T-cell (primary cell): ENCODE data around the gene LENEP. TPM values are rescaled to one million over a fixed set of nuclear protein-coding genes. Genes with fewer than 3 reads are reported as not detected.

Source experiments
- ATAC-seq, 4 experiments: fragments of 200-7000 bp in 3 of 4; fragments of 150-1000 bp in 1 of 4; cut with Tn5 transposase; replicated peaks in 1 of 4; 1 replicate in 3 of 4; 2 replicates in 1 of 4; pipeline ENCODE4 v1.10.0; 2021; ENCODE audit warnings: moderate library complexity in 3 of 4, mild to moderate bottlenecking in 2 of 4, moderate number of reproducible peaks in 1 of 4
- CTCF ChIA-PET, 2 donors: fragments of 300-600 bp; sonication (Branson Sonifier 250); formaldehyde crosslinking; loops; one replicate each; lab custom pipeline; 2022; ENCODE audit warnings: antibody characterized with exemption in 2 of 2; lab: Charles Lee
- POLR2A ChIA-PET, 2 donors: fragments of 300-600 bp; sonication (Branson Sonifier 250); formaldehyde crosslinking; loops; one replicate each; lab custom pipeline; 2022; ENCODE audit warnings: antibody characterized with exemption in 2 of 2; lab: Charles Lee
- DNase-seq, 35 experiments: peaks; one replicate each; pipeline versions ENCODE4 v3.0.0 to v3.0.0-alpha.2; 2013 to 2023
- H3K27ac ChIP-seq: one replicate; pipeline ENCODE4 v1.5.1; 2013; ENCODE audit warnings: low read length
- H3K27me3 ChIP-seq, 2 experiments: replicated peaks in 1 of 2; 1 replicate in 1 of 2; 2 replicates in 1 of 2; pipeline versions ENCODE4 v1.6.1 to v1.7.0; 2013; ENCODE audit warnings: low read length in 1 of 2, mixed read lengths in 1 of 2; ENCODE audit not compliant: control insufficient read depth in 2 of 2, insufficient read depth in 2 of 2; ENCODE audit errors: extremely low read depth in 1 of 2
- H3K36me3 ChIP-seq, 2 donors: 1 replicate in 1 of 2; 2 replicates in 1 of 2; pipeline versions ENCODE4 v1.6.1 to v1.7.0; 2013; ENCODE audit warnings: low read length in 1 of 2; ENCODE audit not compliant: control insufficient read depth in 2 of 2, insufficient read depth in 1 of 2; ENCODE audit errors: extremely low read depth in 1 of 2
- H3K4me1 ChIP-seq, 2 experiments: 1 replicate in 1 of 2; 2 replicates in 1 of 2; pipeline versions ENCODE4 v1.6.1 to v1.7.0; 2013; ENCODE audit warnings: low read length in 2 of 2, mixed read lengths in 1 of 2; ENCODE audit not compliant: insufficient read depth in 2 of 2, control insufficient read depth in 1 of 2; ENCODE audit errors: extremely low read depth in 1 of 2
- H3K4me3 ChIP-seq, 2 donors: 1 replicate in 1 of 2; 2 replicates in 1 of 2; pipeline versions ENCODE4 v1.5.1 to v1.7.0; 2013; ENCODE audit warnings: mild to moderate bottlenecking in 2 of 2, low read length in 1 of 2, moderate library complexity in 1 of 2; ENCODE audit not compliant: control insufficient read depth in 1 of 2; ENCODE audit errors: extremely low read depth in 1 of 2
- H3K9me3 ChIP-seq: 2 replicates; pipeline ENCODE4 v1.7.0; 2013
- H3K27ac Mint-ChIP-seq, 2 donors: one replicate each; pipeline ENCODE4 v1.8.0; 2020 to 2021; ENCODE audit warnings: mild to moderate bottlenecking in 2 of 2, mixed read lengths in 2 of 2
- H3K27me3 Mint-ChIP-seq, 2 donors: one replicate each; pipeline ENCODE4 v1.8.0; 2021 to 2022; ENCODE audit warnings: mixed read lengths in 2 of 2
- H3K36me3 Mint-ChIP-seq: one replicate; pipeline ENCODE4 v1.8.0; 2021; ENCODE audit warnings: mixed read lengths
- H3K4me1 Mint-ChIP-seq, 3 donors: one replicate each; pipeline ENCODE4 v1.8.0; 2020 to 2022; ENCODE audit warnings: mixed read lengths in 3 of 3, mild to moderate bottlenecking in 1 of 3
- H3K4me3 Mint-ChIP-seq, 3 donors: one replicate each; pipeline ENCODE4 v1.8.0; 2020 to 2022; ENCODE audit warnings: mild to moderate bottlenecking in 3 of 3, mixed read lengths in 3 of 3, moderate library complexity in 3 of 3
- H3K9me3 Mint-ChIP-seq, 3 donors: one replicate each; pipeline ENCODE4 v1.8.0; 2020 to 2022; ENCODE audit warnings: mixed read lengths in 3 of 3
- WGBS: methylation state at CpG from one replicate; pipeline ENCODE4 v1.1.5; 2013; ENCODE audit warnings: missing lambda C conversion rate; ENCODE audit not compliant: insufficient coverage; 5-methylcytosine and 5-hydroxymethylcytosine counted together
- total RNA-seq, 35 experiments: library from RNA in 6 of 35; stranded (reverse) in 6 of 35; fragments of 120-200 nt in 1 of 35; gene quantifications; one replicate each; pipeline versions ENCODE4 v1.2.1 to v1.2.4 and lab custom pipeline; 2013 to 2026

Gene LENEP
- total RNA-seq, 5 donors from 2014 or later (not counting 1 experiment from before 2014, with no cell fraction given): 1.3 to 3.0 (median 1.6) TPM; not detected in 2

DNA sequence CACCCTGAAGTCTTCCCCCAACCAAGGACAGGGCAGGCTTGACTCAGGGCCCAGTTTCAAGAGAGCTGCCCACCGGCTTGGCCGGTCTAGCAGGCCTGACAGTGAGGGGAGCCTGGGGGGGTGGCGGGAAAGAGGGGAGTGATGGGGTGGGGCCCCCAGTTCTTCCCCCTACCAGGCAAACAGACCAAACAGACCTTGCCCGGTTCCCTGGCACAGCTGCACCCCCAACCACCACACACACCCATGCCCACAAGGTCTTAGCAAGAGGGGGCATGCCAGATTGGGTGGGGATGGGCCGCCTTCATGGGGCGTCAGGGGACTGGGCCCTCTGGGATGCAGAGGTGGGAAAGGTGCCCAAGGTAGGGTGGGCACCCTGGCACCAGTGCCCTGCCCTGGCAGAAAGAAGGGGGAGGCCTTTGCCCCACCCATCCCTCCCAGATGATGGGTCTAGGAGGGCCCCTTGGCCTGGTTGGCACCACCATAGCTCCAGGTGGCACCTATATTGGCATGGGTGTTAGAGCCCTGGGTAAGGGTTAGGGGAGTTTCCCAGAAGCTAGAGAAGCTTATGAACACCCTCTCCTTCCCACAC is 18.1 kb downstream of the LENEP start:
- peak overlapping the region; percentile 80 for H3K27ac ChIP-seq
- H3K9me3 ChIP-seq: no peaks in the 10 kb centered on the region
- peaks cover 3% of the 10 kb centered on the region for H3K36me3 Mint-ChIP-seq
- DNase-seq (no peak), ATAC-seq (peak in 1 of 4 experiments; percentile 17)
- peaks cover 73 to 89% (median 83%) of the 10 kb centered on the region in 3 donors for H3K4me1 Mint-ChIP-seq
- 80% methylated on average over 1 of the region's 6 CpGs for WGBS
- H3K4me3 ChIP-seq: peak overlapping the region; percentile 54 to 71
- H3K36me3 ChIP-seq: peaks cover 4 to 23% of the 10 kb centered on the region in 2 donors
- peak overlapping the region; percentile 45 to 89 (median 46) for H3K4me3 Mint-ChIP-seq
- no peaks in the 10 kb centered on the region for H3K9me3 Mint-ChIP-seq
- peaks cover 41 to 99% of the 10 kb centered on the region in 2 experiments for H3K4me1 ChIP-seq
- ChIA-PET POLR2A (interaction anchor here in 1 of 2 donors (0.5 to 0.6 kb wide), 4 partner anchors 9 to 1357 kb away, joined by 3 to 7 read pairs (median 6); partner anchors contain the start of gene ZBTB7B), CTCF (interaction anchor here in 1 of 2 donors (0.6 to 1.2 kb wide), 3 partner anchors 36 to 1360 kb away, joined by 3 to 4 read pairs (median 3); no protein-coding TSS in a partner anchor)
- peak overlapping the region; percentile 91 to 95 for H3K27ac Mint-ChIP-seq
- no peaks in the 10 kb centered on the region for H3K27me3 Mint-ChIP-seq
- no peaks in the 10 kb centered on the region for H3K27me3 ChIP-seq

DNA sequence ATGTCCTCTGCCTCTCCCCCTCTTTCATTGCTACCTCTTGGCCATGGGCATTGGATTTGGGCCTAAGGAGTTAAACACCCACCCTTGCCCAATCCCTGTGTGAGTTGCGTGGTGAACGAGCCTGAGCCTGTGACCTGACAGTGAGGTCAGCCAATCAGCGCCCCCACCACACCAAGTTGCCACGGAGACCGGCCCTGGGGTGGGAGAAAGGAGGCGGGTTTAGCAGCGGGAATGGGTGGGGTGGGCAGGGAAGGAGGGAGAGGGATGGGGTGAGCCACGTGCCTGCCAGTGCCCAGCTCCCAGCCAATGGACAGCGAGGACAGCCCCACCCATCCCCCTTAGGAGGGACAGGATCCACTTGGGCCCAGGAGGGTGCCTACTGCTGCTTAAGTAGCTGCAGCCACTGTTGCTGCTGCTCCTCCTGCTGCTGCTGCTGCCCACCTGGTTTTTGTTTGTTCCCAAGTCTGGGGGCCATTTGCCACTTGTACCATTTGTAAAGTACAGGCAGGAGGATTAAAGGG is 18.7 kb downstream of the LENEP start:
- Histone ChIP-seq H3K9me3 (no peaks in the 10 kb centered on the region), H3K4me1 (peaks cover 45 to 99% of the 10 kb centered on the region in 2 experiments), H3K27ac (peak overlapping the region; percentile 80), H3K36me3 (peaks cover 4 to 25% of the 10 kb centered on the region in 2 donors), H3K4me3 (peak overlapping the region; percentile 50 to 71), H3K27me3 (no peaks in the 10 kb centered on the region)
- Mint-ChIP-seq H3K27me3 (no peaks in the 10 kb centered on the region), H3K9me3 (no peaks in the 10 kb centered on the region), H3K4me3 (peak overlapping the region; percentile 28 to 89 (median 72)), H3K27ac (peak overlapping the region; percentile 91 to 95), H3K36me3 (peaks cover 3% of the 10 kb centered on the region), H3K4me1 (peaks cover 71 to 89% (median 82%) of the 10 kb centered on the region in 3 donors)
- no peak for DNase-seq
- ChIA-PET CTCF (interaction anchor here in 1 of 2 donors (0.6 to 0.7 kb wide), 3 partner anchors 37 to 1359 kb away, joined by 3 to 4 read pairs (median 4); no protein-coding TSS in a partner anchor), POLR2A (interaction anchor here in 1 of 2 donors (0.5 to 0.6 kb wide), 3 partner anchors 10 to 67 kb away, joined by 3 to 6 read pairs (median 5); partner anchors contain the start of gene ZBTB7B)
- ATAC-seq: no peak
- no CpG with 5 or more reads among the region's 9 CpGs for WGBS

DNA sequence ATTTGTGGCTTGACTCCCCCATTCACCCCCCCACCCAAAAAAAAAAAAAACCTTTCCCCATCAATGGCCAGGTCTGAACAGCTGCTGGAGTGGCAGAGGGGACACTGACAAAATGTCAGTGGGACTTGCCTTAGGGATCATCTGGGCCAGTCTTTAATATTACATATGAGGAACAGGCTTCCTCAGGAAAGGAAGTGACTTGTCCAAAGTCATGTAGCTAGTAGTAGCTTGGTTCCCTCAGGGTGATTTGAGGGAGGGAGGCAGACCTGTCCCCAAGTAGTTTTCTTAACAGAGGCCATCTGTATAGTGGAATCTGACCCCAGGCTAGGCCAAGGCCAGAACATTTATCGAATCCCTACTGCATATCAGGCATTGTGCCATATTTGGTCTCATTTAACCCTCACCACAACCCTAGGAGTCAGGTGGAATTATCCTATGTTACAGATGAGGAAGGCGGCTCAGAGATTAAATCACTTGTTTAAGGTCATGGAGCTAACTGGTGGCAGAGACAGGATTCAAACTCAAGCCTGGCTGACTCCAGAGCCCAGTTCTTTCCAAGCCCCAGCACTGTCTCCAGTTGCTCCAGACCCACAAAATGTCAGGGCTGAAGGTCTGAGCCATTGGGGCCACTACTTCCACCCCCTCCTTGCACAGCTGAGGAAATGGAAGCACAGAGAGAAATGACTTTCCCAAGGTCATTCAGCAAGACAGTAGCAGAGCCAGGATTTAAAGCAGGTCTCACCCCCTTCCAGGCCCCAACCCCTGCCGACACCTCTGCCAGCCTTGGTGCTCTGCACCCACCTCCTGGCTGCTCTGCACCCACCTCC is 19.6 kb downstream of the LENEP start:
- Histone ChIP-seq H3K36me3 (peaks cover 4 to 25% of the 10 kb centered on the region in 2 donors), H3K27ac (peak overlapping the region; percentile 80), H3K27me3 (no peaks in the 10 kb centered on the region), H3K4me3 (peak overlapping the region; percentile 69 to 71), H3K9me3 (no peaks in the 10 kb centered on the region), H3K4me1 (peaks cover 47 to 99% of the 10 kb centered on the region in 2 experiments)
- POLR2A ChIA-PET: interaction anchor here (0.6 to 0.7 kb wide), 3 partner anchors 9 to 57 kb away, joined by 3 to 13 read pairs (median 3); no protein-coding TSS in a partner anchor
- peak; percentile 5 to 14 (median 10) for ATAC-seq
- no peak for DNase-seq
- no CpG with 5 or more reads among the region's 3 CpGs for WGBS
- Mint-ChIP-seq H3K4me3 (peak overlapping the region; percentile 28 to 89 (median 72)), H3K9me3 (no peaks in the 10 kb centered on the region), H3K27me3 (no peaks in the 10 kb centered on the region), H3K36me3 (peaks cover 3% of the 10 kb centered on the region), H3K27ac (peak overlapping the region; percentile 91 to 95), H3K4me1 (peaks cover 74 to 88% (median 81%) of the 10 kb centered on the region in 3 donors)
- CTCF ChIA-PET: interaction anchor here in 1 of 2 donors (0.6 to 0.7 kb wide), 3 partner anchors 12 to 1518 kb away, joined by 4 to 5 read pairs (median 4); no protein-coding TSS in a partner anchor

DNA sequence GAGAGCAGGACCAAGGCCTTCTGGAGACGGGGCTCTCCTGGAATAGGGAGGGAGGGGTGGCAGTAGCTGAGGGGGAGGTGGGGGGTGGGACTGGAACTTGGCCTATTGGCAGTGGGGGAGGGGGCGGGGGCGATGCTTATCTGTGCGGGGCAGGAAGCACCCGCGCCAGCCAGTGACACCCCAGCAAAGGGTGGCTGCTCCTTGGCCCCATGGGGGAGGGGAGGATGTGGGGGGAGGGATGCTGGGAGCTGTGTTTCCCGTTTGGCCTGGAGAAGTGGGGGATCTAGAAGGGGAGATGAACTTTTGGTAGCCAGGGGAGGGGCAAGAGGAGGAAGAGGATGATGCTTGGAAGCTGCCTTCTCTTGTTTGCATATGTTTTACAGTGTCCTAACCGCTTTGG is 20.2 kb downstream of the LENEP start:
- Histone ChIP-seq H3K27me3 (no peaks in the 10 kb centered on the region), H3K4me3 (peak overlapping the region in 1 of 2 donors; percentile 69), H3K36me3 (peaks cover 4 to 25% of the 10 kb centered on the region in 2 donors), H3K9me3 (no peaks in the 10 kb centered on the region), H3K27ac (peak overlapping the region; percentile 80), H3K4me1 (peaks cover 47 to 95% of the 10 kb centered on the region in 2 experiments)
- Mint-ChIP-seq H3K27me3 (no peaks in the 10 kb centered on the region), H3K36me3 (peaks cover 3% of the 10 kb centered on the region), H3K4me3 (peak overlapping the region; percentile 49 to 89 (median 72)), H3K4me1 (peaks cover 70 to 85% (median 79%) of the 10 kb centered on the region in 3 donors), H3K27ac (peak overlapping the region; percentile 91 to 95), H3K9me3 (no peaks in the 10 kb centered on the region)
- 7% methylated on average over 5 of the region's 8 CpGs for WGBS
- POLR2A ChIA-PET: interaction anchor here in 1 of 2 donors (0.6 kb wide), 2 partner anchors 53 to 57 kb away, joined by 3 read pairs; no protein-coding TSS in a partner anchor
- ATAC-seq (peak; percentile 17 to 25 (median 22)), DNase-seq (peak in 17 of 35 experiments; percentile 21 to 57 (median 43))
- CTCF ChIA-PET: interaction anchor here in 1 of 2 donors (0.7 kb wide), 1 partner anchor 342 kb away, joined by 6 read pairs; no protein-coding TSS in a partner anchor

DNA sequence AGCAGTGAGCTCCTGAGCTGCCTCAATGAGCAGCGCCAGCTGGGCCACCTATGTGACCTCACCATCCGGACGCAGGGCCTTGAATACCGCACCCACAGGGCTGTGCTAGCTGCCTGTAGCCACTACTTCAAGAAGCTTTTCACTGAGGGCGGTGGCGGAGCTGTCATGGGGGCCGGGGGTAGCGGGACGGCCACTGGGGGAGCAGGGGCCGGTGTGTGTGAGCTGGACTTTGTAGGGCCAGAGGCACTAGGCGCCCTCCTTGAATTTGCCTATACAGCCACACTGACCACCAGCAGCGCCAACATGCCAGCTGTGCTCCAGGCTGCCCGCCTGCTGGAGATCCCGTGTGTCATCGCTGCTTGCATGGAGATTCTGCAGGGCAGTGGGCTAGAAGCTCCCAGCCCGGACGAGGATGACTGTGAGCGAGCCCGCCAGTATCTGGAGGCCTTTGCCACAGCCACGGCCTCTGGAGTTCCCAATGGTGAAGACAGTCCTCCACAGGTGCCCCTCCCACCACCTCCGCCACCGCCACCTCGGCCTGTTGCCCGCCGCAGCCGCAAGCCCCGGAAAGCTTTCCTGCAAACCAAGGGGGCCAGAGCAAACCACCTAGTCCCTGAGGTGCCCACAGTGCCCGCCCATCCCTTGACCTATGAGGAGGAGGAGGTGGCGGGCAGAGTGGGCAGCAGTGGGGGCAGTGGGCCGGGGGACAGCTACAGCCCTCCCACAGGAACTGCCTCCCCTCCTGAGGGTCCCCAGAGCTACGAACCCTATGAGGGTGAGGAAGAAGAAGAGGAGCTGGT is 21.5 kb downstream of the LENEP start:
- no peak for DNase-seq
- H3K9me3 Mint-ChIP-seq: no peaks in the 10 kb centered on the region
- H3K27ac Mint-ChIP-seq: peak overlapping the region; percentile 95 to 96
- POLR2A ChIA-PET: interaction anchor here in 1 of 2 donors (1.1 kb wide), 1 partner anchor 59 kb away, joined by 5 read pairs; the partner anchor contains the start of gene PBXIP1
- H3K4me1 ChIP-seq: peaks cover 51 to 83% of the 10 kb centered on the region in 2 experiments
- H3K4me3 ChIP-seq: no peak overlapping the region
- H3K27ac ChIP-seq: peak overlapping the region; percentile 67
- no peak for ATAC-seq
- WGBS: 96% methylated on average over 18 of the region's 31 CpGs
- peaks cover 3% of the 10 kb centered on the region for H3K36me3 Mint-ChIP-seq
- H3K4me1 Mint-ChIP-seq: peaks cover 72 to 87% (median 79%) of the 10 kb centered on the region in 3 donors
- no peaks in the 10 kb centered on the region for H3K9me3 ChIP-seq
- peak overlapping the region in 1 of 3 donors; percentile 89 for H3K4me3 Mint-ChIP-seq
- H3K27me3 ChIP-seq: no peaks in the 10 kb centered on the region
- H3K36me3 ChIP-seq: peaks cover 4 to 25% of the 10 kb centered on the region in 2 donors
- CTCF ChIA-PET: interaction anchor here (0.5 to 3.0 kb wide), 4 partner anchors 15 to 261 kb away, joined by 4 to 15 read pairs (median 6); partner anchors contain the start of gene FLAD1 (in 1 of the 2)
- no peaks in the 10 kb centered on the region for H3K27me3 Mint-ChIP-seq
